ENCODE measurements around the gene FAM98C. TPM values are rescaled to one million over a fixed set of nuclear protein-coding genes. Genes with fewer than 3 reads are reported as not detected.

The FAM98C gene
- total and polyA plus RNA-seq, 9 donors = 7.8 to 23.7 (median 18.8) TPM

- TF ChIP-seq POLR2A (IDR thresholded peaks at IDR 0.05) = no peak
- no peak for TF ChIP-seq EP300 (IDR thresholded peaks at IDR 0.05)
- TF ChIP-seq CTCF (IDR thresholded peaks at IDR 0.05) = no peak
- Histone ChIP-seq H3K9me3 (no peaks in the 10 kb centered on the region), H3K27me3 (no peaks in the 10 kb centered on the region), H3K4me3 (peak within 1 kb of the TSS; percentile 52), H3K4me1 (ENCODE audit: insufficient read depth) (peaks cover 10% of the 10 kb centered on the region), H3K36me3 (no peaks in the 10 kb centered on the region), H3K27ac (peak within 1 kb of the TSS in 1 of 2 donors; percentile 31)
- WGBS, 3 donors = 0 to 2% (median 1%) methylated on average over 23 to 46 of the region's 46 CpGs
- DNase-seq = peak; percentile 22 to 53 (median 44)
- intact Hi-C loops (cut with DNase I) = no loop called here
These were observed 14.4 kb upstream of the FAM98C start, which contains the start of gene SPRED3 for GRCh38 chr19:38388349-38389100. SPRED3 (plus strand) TSS chr19:38388697; CDS start chr19:38390303, 1,606 bp downstream.

- H3K27me3 ChIP-seq = no peaks in the 10 kb centered on the region
- H3K4me3 ChIP-seq = peak overlapping the region; percentile 52
- H3K27ac ChIP-seq = no peak overlapping the region
- WGBS, 3 donors = 3 to 6% (median 5%) methylated on average over 18 to 28 of the region's 28 CpGs
- H3K4me1 ChIP-seq (ENCODE audit: insufficient read depth) = peaks cover 10% of the 10 kb centered on the region
- no peak for TF ChIP-seq CTCF (IDR thresholded peaks at IDR 0.05)
- TF ChIP-seq POLR2A (IDR thresholded peaks at IDR 0.05) = no peak
- TF ChIP-seq EP300 (IDR thresholded peaks at IDR 0.05) = no peak
- no peaks in the 10 kb centered on the region for H3K9me3 ChIP-seq
- peak in 1 of 5 donors; percentile 30 for DNase-seq
- no peaks in the 10 kb centered on the region for H3K36me3 ChIP-seq
- intact Hi-C loops (cut with DNase I) = no loop called here
These were observed 13.6 kb upstream of the FAM98C start for GRCh38 chr19:38389101-38389925.

GRCh38 chr19:38389957-38390924 is 12.7 kb upstream of the FAM98C start:
- 35 to 48% (median 41%) methylated on average over 16 to 22 of the region's 22 CpGs for WGBS, 3 donors
- Histone ChIP-seq H3K4me3 (no peak overlapping the region), H3K9me3 (no peaks in the 10 kb centered on the region), H3K27me3 (no peaks in the 10 kb centered on the region), H3K27ac (no peak overlapping the region), H3K4me1 (ENCODE audit: insufficient read depth) (peaks cover 10% of the 10 kb centered on the region), H3K36me3 (no peaks in the 10 kb centered on the region)
- DNase-seq = no peak
- intact Hi-C loops (cut with DNase I) = no loop called here
- TF ChIP-seq POLR2A (IDR thresholded peaks at IDR 0.05) = no peak
- no peak for TF ChIP-seq CTCF (IDR thresholded peaks at IDR 0.05)
- no peak for TF ChIP-seq EP300 (IDR thresholded peaks at IDR 0.05)
